ENCODE measurements around the gene ANLN.
"Not testable (repeated sequence)": the region's sequence is repeated elsewhere in the genome, so short reads cannot be mapped to it uniquely, and the experiment has no call there.

ANLN gene

GRCh38 chr7:36469236-36469635 is 79.6 kb downstream of the ANLN start:
- DNase-seq, result no peak

GRCh38 chr7:36472141-36472729 is 82.6 kb downstream of the ANLN start:
- DNase-seq, result no peak

GRCh38 chr7:36473454-36474282 is 84.0 kb downstream of the ANLN start:
- DNase-seq, result peak; percentile 60

GRCh38 chr7:36474283-36475010 is 84.8 kb downstream of the ANLN start:
- peak; percentile 63 for DNase-seq

- no peak for DNase-seq
Observed at GRCh38 chr7:36475011-36475342, 85.3 kb downstream of the ANLN start.

- peak; percentile 56 for DNase-seq
Observed at GRCh38 chr7:36475381-36475780, 85.7 kb downstream of the ANLN start.

DNA sequence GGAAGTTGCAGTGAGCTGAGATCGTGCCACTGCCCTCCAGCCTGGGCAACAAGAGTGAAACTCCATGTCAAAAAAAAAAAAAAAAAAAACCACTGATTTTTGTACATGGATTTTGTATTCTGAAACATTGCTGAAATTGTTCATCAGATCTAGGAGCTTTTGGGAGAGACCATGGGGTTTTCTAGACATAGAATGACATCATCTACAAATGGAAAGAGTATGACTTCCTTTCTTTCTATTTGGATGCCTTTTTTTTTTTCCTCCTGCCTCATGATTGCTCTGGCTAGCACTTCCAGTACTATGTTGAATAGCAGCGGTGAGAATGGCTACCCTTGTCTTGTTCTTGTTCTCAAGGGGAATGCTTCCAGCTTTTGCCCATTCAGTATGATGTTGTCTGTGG is 89.1 kb downstream of the ANLN start:
- no peak for DNase-seq

- not testable (repeated sequence) for DNase-seq
Observed at GRCh38 chr7:36483853-36484252, 94.2 kb downstream of the ANLN start.

DNA sequence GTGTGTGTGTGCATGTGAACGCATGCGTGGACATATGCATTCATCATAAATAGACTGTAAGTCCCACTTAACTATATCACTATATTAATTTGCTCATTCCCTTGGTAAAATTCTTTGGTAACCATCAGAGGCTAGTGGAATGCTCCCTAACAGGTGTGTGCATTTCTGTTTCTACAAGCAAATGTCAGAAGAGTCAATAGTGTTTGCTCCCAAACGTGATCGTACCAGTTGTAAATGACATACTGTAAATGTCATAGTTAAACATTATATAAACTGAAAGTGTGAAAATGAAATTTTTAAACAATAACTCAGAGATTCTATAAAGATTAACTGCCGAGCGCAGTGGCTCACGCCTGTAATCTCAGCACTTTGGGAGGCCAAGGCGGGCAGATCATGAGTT is 94.6 kb downstream of the ANLN start:
- DNase-seq, result no peak

DNA sequence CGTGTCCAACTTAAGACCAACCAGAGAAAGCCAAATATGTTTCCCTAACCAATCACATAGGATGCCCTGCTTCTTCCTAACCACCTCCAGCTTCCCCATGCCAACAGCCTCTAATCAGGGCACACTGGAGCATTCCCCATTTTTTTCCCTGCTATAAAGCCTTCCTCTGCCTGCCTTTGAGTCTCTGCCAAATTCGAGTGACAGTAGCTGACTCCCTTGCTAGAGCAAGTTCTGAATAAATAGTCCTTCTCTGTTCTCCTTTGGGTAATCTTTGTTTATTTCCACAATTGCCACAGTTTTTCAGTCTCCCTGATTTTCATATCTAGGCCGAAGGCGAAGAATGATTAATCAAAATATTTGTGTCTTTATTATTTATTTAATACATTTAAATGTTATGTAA is 96.7 kb downstream of the ANLN start:
- DNase-seq, result no peak

DNA sequence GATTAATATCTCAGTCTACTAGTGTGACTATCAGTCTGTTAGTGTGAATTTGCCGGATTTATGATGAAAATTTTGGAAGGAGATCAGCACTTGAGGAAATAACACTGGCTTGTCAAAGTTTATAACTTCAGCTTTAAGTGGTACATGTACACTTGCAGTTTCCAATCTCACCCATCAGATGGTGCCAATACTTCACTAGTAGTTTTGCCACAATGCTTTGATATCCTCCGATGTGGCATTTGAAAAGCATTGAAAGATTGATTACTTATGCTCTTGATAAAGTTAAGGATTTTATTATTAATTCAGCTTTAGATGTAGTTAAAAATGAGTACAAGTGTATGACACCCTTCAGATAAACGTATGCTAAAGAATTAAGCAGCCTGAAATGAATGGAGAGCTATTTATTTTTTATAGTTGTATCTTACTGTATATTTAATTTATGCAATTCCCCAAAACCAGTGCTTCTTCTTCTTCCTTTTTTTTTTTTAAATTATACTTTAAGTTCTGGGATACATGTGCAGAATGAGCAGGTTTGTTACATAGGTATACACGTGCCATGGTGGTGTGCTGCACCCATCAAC is 98.2 kb downstream of the ANLN start:
- DNase-seq, result peak; percentile 71

DNA sequence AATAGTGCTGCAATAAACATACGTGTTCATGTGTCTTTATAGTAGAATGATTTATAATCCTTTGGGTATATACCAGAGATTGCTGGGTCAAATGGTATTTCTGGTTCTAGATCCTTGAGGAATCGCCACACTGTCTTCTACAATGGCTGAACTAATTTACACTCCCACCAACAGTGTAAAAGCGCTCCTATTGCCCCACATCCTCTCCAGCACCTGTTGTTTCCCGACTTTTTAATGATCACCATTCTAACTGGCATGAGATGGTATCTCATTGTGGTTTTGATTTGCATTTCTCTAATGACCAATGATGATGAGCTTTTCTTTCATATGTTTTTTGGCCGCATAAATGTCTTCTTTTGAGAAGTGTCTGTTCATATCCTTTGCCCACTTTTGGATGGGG is 99.0 kb downstream of the ANLN start:
- not testable (repeated sequence) for DNase-seq

GRCh38 chr7:36490419-36490830 is 100.8 kb downstream of the ANLN start:
- DNase-seq, result no peak

- DNase-seq, result no peak
Observed at GRCh38 chr7:36491317-36491716, 101.7 kb downstream of the ANLN start.

DNA sequence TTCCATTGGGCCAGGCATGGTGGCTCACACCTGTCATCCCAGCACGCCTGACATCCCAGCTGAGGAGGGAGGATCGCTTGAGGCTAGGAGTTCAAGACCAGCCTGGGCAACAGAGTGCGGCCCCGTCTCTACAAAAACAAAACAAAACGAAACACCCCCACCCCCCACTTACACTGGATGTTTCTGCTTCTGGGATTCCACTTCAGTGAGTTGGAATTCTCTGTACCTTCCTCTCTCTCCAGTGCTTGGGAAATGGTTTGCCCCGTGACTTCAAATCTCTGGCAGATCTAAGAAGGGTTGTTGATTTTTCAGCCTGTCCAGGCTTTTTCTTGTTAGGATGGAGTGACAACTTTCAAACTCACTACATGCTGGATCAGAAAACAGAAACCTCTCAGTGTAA is 106.9 kb downstream of the ANLN start:
- DNase-seq, result no peak

DNA sequence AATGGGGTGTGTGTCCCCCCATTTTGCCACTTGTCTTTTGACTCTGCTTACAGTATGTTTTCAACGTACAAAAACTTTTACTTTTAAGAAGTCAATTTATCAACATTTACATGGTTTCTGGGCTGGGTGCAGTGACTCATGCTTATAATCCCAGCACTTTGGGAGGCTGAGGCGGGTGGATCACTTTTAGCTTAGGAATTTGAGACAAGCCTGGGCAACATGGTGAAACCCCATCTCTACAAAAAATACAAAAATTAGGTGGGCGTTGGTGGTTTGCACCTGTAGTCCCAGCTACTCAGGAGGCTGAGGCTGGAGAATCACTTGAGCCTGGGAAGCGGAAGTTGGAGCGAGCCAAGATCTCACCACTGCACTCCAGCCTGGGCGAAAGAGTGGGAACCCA is 107.5 kb downstream of the ANLN start:
- not testable (repeated sequence) for DNase-seq

DNA sequence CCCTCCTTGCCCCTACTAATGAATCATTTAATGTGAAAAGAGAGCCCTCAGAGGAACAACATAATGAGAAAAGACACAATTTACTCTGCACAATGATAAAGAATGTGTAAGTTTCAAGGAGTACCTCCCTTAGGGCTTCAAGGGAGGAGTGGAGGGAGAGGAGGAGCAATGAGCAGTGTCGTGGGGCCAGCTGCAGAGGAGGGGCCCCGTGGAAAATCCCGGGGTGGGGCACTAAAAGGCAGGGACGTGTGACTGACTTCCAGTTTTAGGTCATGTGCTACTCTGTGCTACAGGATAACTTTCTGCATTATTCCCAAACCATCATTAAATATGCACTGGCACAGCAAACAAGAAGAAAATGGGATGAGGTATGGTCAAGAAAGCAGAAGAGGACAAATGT is 108.1 kb downstream of the ANLN start:
- DNase-seq, result no peak
